HG03469 (cell line): ENCODE measurements around the gene NFATC2.
"Not testable (repeated sequence)": the region's sequence is repeated elsewhere in the genome, so short reads cannot be mapped to it uniquely, and the experiment has no call there.

ENCODE experiments used
- ATAC-seq: cut with Tn5 transposase; IDR thresholded peaks from one replicate; pipeline ENCODE4 v1.9.1; 2021; ENCODE audit warnings: mild to moderate bottlenecking, moderate library complexity, moderate number of reproducible peaks; ENCODE audit not compliant: unreplicated experiment

Gene NFATC2

DNA sequence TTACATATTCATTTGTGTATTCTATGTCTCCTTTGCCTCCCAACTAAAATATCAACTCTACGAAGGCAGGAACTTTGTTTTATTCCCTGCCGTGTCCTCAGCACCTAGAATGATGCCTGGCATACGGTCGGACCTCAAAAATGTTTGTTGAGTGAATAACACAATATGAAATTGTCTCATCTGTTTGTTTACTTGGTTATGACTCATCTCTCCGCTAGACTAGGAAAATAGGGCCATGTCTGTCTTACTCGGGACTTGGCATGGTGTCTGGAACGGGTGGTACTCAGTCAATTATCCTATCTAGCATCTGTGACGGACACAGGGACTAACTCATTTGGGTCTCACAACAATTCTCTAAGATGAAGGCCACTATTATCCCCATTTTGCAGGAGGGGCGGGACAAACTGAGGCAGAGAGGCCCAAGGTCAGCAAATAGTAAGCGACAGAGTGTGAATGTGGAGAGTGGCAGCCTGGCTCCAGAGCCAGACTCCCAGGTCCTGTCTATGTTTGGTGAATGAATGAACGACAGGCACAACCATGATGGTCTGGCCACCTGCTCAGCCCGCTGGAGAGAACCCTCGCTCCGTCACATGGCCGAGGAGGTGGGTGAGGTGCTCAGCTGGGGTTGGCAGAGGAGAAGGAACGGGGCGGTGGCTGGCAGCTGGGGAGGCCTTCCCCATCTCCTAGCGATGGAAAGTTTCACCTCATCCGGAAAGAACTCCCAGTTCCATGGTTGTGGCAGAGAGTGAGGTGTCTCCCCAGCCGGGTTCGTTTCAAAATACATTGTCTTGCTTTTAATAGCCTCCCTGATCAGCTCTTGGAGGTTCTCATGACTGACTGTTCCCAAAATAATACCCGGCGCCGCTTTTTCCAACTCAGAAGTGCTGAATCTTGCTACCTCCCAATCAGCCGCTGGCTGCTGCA, 27.6 kb upstream of the NFATC2 start:
- ATAC-seq, result no peak

DNA sequence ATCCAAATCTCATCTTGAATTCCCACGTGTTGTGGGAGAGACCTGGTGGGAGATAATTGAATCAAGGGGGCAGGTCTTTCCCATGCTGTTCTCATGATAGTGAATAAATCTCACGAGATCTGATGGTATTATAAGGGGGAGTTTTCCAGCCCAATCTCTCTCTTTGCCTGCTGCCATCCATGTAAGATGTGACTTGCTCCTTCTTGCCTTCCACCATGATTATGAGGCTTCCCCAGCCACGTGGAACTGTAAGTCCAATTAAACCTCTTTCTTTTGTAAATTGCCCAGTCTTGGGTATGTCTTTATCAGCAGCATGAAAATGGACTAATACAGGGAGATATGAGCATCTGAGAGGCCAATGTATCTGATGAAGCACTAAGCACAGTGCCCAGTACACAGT, 26.0 kb upstream of the NFATC2 start:
- not testable (repeated sequence) for ATAC-seq

DNA sequence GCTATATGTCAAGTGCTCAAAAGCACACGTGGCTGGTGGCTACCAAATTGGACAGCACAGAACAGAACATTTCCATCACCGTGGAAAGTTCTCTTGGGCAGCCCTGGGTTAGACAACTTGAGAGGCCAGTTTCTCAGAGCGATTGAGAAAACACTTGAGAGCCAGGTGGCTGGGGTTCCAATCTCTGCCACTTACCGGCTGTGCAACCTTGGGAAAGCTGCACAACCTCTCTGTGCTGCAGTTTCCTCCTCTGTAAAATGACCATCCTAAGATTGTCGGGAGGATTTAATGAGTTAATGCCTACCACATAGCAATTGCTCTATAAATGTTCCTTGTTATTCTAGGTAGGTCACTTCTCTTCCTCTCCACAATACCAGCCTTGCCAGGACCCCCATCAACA, 25.1 kb upstream of the NFATC2 start:
- no peak for ATAC-seq

DNA sequence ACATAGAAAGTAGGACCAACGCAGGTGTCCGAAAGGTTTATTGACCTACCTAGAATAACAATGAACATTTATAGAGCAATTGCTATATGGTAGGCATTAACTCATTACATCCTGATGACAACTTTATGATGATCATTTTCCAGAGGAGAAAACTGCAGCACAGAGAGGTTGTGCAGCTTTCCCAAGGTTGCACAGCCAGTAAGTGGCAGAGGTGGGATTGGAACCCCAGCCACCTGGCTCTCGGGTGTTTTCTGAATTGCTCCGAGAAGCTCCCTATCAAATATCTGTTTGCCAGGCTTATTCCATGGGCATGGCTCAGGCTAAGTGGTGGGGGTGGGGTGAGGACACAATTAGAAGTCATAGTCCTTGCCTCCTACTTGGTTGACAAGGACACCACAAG, 24.1 kb upstream of the NFATC2 start:
- ATAC-seq, result no peak

DNA sequence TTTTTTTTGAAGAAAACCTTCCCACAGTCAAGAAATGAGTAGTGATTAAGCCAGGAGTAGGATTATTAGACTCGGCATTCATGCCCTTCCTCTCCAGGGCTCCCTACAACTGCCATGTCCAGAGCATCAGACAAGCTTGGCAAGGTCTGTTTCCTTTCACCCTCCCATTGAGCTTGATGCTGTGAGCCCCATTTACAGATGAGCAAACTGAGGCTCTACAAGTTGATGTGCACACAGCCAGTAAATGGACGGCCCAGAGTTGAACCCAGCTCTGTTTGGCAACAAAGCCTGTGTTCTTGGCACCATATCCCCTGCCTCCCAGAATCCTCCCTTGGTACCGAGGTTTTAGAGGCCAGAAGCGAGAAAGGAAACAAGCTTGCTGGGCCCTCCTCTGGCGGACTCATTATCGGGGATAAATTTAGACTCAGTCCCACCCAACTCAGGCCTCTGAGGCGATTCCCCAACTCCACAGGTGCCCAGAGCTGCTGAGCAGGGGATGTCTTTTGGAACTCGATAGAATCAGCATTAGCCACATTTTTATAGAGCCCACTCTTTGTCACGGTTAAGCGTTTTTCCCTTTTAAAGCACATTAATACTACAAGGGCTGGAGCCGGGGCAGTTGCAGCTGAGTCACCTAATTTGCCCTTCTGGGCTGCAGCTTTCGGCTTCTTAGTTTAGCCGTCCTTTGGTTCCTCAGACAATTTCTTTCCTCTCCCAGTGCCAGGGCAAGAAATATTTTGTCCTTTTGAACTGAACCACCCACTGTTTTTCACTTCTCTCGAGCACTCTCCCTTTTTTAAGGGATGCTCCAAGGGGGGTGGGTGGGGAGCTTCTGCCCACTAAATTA, 23.0 kb upstream of the NFATC2 start:
- no peak for ATAC-seq

DNA sequence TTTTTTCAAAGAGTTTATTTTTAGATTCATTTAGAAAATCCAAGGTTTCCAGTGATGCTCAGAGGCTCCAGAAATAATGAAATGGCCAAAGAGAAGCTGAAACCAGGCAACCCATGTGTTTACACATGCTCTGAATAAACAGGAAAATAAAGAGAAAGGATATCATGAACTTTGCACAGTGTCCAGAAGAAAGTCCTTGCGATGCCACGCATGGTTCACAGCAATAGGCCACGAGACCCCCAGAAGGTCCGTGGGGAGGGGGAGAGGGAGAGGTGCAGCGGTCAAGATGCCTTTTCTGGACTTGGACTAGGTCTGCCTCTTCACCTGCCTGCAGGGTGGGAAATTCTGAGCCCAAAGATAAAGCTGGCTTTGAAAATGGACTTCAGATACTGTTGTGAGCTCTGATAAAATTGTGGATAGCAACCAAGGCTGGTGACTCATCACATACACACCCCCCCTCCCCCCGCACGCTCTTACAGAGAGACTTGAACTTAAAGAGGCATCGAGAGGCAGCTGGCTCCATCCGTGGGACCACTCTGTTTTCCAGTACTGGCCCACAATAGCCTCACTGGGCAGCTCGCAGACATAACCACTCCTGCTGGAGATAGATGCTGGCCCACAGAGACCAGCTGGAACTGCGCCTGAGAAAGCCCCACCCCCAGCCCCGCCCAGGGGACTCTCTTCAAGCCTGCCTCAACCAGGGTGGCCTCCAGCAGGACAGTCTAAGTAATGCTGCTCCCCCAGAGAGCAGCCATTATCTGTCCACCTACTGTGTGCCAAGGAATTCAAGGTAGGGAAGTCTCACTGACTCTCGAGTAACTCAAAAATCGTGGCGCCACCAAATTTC, 21.2 kb upstream of the NFATC2 start:
- no peak for ATAC-seq

DNA sequence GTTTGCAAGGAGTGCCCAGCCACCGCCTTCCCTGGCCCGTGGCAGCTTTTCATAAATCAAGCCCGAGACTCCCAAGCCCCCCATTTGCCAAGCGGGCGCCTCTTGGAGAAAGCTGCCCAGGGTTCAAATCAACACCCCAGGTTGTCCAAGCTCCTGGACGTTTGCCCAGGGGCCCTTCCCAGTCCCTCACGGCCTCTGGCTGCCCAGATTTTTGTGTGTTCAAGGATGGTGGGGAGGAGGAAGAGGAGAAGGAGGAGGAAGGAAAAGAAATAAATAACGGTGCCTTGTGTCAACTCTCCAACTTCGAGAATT, 20.6 kb upstream of the NFATC2 start:
- no peak for ATAC-seq

DNA sequence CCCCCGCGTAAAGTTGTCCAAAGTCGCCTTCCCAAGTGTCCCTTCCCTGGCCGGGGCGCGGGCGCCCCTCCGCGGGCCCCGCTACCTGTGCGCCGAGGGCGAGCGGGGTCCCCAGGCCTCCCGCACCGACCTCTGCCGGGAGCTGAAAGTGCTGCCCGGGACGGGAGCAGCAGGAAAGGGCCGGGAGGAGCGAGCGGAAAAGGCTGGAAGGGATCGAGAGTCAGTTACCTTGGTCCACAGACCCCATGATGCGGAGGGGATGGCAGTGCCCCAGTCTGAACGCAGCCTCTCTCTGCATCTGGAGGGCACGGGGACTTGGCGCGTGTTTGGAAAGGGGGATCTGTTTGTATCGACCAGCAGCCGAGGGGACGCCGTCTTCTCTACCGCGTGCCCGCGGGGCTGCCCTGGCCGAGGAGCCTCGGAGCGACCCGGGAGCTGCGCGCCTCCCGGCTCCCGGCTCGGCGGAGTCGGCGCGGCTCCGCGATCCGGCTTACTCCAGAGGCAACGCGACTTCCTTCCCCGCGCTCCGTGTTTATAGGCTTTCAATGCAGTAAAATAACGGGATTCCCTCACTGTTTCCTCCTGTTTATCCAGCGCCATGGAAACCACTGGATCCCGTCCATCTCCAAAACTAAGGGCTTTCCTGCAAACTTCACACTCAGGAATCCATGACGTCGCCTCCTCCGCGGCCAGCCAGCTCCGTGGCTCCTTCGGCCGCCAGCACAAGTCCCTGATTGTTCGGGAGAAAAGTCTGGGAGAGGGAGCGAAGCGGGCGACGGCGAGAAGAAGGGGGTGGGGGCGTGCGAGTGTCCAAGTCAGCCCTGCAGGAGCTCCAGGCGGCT, 20.0 kb upstream of the NFATC2 start:
- ATAC-seq, result no peak

DNA sequence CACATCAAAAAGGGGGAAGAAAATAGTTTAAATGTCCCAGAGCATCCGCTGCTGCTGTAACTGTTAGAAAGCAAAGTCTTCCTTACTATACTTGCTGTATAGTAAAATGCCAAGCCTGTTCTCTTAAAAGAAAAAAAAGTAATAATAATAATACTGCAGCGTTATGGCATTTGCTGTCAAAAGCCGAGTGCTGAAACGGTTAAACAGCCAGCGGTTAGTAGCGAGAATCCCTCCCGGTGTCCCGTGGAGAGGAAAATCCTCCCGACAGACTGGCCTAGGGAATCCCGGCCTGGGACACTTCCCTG, 19.5 kb upstream of the NFATC2 start:
- no peak for ATAC-seq

DNA sequence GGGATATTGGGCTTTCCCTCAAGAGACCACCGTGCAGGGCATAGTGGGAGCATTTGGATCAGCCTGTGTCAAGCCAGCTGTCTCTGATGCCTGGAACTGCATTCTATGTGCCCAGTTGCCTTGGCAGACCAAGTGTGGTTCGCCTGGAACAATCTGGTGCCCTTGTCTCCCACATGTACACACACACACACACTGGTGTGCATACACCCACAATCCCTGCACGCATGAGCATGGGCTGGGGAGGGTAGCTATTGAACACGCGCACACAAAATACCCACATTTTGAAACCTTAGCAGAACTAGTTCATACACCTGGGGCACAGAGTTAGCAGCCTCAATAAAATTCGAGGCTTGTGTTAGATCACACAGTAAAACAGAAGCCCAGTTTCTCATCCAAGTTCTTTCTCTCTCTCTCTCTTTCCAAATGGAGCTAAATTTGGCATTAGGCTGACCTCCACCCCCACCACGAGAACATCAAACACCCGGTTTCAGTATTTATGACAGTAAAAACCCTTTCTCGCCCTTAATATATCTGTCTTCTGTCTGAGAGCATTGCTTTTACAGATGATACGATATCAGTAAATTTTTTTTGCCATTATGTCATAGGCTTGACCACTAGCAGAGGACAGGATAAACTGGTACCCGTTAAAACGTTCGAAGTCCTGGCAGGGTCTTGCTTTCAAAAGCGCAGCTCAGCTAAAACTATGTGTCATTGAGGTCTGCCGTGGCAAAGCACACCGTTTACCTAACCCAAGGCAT, 18.2 kb upstream of the NFATC2 start:
- ATAC-seq, result no peak

DNA sequence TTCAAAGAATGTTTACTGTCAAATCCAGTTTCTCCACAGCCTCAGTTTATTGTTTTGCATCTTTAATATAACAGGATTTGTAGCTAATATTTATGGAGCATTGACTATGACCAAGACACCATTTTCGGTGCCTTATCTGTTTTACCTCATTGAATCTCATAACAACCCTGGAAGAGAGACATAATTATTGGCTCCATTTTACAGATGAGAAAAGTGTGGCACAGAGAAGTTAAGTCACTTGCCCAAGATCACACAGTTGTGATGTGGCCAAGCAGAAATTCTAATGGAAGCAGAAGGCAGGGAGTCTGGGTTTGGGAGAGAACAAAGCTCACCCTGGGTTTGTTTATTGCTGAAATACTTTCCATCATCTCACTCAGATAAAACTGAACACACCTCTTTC, 17.5 kb upstream of the NFATC2 start:
- ATAC-seq, result no peak

DNA sequence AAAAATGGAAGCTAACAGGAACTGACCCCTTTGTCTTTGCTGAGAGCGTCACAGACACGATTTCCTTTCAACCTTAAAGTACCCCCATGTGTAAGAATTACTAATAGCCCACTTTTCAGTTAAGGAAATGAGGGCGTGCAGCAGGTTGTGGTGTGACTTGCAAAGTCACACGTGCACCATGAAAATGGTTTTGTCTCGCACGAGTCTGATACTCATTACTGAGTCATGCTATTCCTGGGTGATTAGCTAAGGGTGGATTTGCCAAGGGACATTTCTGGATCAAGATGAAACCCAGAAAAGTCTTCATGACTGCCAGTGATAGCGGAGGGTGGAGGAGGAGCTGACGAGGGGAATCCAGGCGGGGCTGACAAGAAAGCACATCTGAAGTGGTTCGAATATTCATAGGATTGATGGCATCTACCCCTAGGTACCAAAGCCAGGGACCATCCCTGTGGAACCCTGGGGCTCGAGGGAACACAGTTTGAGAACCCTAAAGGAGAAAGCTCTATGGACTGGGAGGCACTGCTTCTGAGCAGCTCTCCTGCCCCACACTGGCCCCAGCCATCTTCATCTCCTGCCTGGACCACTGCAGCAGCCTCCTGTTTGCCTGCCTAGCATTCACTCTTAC, 12.1 kb upstream of the NFATC2 start:
- ATAC-seq, result no peak

DNA sequence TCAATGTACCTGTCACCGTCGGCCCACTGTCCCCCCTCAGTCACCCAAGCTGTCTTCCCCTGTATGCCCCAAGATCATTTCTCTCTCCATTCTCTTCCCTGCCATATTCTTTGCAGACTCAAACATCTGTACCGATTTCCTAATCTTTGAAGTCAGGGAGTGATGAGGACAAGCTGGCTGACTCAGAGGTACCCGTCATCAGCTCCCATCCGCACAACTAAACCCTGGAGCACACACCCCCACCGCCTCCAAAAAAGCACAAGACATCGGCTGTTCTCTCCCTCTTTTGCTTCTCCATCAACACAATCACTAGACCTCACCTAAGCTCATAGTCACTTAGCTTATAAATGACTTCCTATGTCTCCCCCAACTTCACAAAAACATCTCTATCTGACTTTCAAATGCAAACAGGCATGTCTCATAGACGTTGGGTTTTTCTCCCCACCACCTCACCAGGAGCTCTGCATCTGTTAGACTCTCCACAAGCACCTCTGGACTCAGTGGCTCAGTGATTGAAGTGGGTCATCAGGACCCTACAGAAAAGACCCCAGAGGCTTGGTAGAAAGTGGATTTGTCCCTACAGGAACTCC, 11.5 kb upstream of the NFATC2 start:
- no peak for ATAC-seq

DNA sequence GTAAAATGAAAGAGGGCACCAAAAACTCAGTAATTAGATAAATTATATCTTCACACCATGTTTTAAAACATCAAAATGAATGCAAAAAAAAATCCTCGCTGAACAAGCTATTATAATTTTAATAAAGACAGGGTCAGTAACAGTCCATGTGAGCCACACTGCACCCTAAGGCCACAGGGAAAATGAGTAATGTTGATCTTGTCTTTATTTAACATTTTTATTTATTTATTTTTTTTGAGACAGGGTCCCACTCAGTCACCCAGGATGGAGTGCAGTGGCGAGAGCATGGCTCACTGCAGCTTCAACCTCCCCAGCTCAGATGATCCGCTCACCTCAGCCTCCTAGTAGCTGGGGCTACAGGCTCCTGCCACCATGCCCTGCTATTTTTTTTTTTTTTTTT, 8.7 kb upstream of the NFATC2 start:
- no peak for ATAC-seq

DNA sequence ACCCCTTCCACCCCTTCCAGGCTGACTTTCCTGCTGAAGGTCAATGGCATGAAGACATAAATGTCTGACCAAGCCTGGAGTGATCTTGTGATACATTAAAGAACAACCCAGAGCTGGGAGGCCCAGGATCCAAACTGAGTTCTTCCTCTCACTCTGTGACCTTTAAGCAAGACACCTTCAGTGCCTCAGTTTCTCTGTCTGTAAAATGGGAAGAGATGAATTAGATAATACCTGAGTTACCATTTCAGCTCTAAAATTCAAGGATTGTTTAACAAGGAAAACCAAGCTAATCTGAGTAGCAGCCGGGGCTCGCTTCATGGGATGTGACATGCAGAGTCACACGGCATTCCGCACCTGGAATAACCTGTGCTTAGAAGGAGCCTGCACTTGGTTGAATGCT, 7.0 kb upstream of the NFATC2 start:
- ATAC-seq, result no peak

DNA sequence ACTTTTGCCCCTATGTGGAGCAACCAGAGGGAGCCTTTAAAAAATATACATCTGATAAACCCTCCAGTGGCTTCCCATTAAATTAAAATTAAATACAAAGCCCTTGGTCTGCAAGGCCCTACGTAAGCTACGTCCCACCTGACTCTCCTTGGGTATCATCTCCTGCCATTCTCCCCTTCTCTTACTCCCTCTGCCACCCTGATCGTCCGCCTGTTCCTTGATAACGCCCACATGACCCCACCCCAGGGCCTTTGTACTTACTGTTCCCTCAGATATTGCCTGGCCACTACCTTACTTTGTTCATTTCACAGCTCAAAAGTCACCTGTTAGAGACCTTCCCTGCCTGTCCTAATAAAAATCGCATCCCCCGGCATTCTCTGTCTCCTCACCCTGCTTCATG, 5.4 kb upstream of the NFATC2 start:
- no peak for ATAC-seq

DNA sequence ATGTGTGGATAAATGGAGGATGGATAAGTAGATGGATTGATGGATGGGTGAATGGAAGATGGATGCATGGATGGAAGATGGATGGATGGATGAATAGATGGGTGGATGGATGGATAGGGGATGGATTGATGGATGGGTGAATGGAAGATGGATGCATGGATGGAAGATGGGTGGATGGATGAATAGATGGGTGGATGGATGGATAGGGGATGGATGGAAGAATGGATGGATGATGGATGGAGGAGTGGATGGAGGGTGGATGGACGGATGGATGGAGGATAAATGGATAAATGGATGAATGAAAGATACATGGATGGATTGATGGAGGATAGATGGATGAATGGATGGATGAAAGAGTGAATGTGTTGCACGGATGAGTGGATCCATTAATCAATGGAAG, 3.0 kb upstream of the NFATC2 start:
- no peak for ATAC-seq

DNA sequence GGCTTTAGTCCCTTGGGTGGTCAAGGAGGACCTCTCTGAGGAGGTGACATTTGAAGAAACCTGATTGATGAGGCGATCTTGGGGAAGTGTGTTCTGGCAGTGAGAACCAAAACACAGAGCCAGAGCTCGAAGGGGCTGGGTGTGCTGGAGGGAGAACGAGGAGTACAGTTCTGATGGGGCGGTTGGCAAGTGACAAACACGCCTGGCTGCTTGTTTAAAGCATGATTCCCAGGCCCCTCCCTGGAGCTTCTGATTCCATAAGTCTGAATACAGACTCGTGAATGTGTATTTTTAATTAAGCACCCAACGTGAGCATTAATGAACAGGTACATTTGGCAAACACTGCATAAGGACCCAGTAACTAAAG, 886 bp upstream of the NFATC2 start:
- no peak for ATAC-seq

DNA sequence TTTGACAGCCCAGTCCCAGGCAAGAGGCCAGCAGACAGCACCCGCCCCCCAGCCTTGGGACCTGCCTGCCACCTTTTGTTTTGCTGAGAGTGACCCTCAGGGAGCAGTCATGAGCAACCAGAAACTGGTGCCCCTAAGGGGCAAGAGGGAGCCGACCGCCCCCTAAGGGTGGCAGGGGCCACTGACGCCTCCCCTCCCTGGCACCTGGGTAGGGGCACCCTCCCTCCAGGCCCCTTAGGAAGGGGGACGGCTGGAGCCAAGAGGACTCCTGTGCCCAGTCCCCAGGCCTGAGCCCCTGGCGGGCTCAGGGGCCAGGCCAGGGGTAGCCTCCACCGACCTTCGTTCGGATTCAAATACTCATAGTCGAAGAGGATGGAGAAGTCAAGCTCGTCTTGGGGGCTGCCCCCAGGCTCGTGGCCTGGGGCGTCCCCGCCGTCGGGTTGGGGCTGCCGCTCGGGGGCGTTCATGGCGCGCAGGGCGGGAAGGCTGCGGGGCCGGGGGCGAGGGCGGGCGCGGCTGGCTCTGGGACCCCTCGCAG, 417 bp downstream of the NFATC2 start:
- ATAC-seq, result no peak
